Left lung (tissue), 10 donors: Measurements from ENCODE around the gene CCDC186. TPM values are rescaled to one million over a fixed set of nuclear protein-coding genes. Genes with fewer than 3 reads are reported as not detected.

ENCODE experiments used
- ATAC-seq: fragments of 200-7000 bp; cut with Tn5 transposase; one replicate; pipeline ENCODE4 v1.9.1; 2020; ENCODE audit warnings: moderate library complexity
- DNase-seq, 4 donors: peaks; one replicate each; pipeline ENCODE4 v3.0.0-alpha.2; 2013 to 2020
- H3K27ac ChIP-seq, 2 donors: fragments of 200-600 bp; sonication (generic) in 1 of 2; one replicate each; pipeline versions ENCODE4 v1.5.0 to v1.8.0; 2020 to 2021
- H3K27me3 ChIP-seq, 2 donors: fragments of 200-600 bp; sonication (generic) in 1 of 2; one replicate each; pipeline versions ENCODE4 v1.5.0 to v1.8.0; 2020 to 2021
- H3K36me3 ChIP-seq, 2 donors: fragments of 200-600 bp; sonication (generic) in 1 of 2; one replicate each; pipeline versions ENCODE4 v1.5.0 to v1.8.0; 2020 to 2021
- H3K4me1 ChIP-seq, 2 donors: fragments of 200-600 bp; one replicate each; pipeline ENCODE4 v1.8.0; 2021
- H3K4me3 ChIP-seq, 2 donors: fragments of 200-600 bp; sonication (generic) in 1 of 2; one replicate each; pipeline versions ENCODE4 v1.5.0 to v1.8.0; 2020 to 2021; ENCODE audit warnings: mild to moderate bottlenecking in 1 of 2
- H3K9me3 ChIP-seq, 2 donors: fragments of 200-600 bp; sonication (generic) in 1 of 2; one replicate each; pipeline versions ENCODE4 v1.5.0 to v1.8.0; 2020 to 2021
- intact Hi-C, 2 donors: fragments of 100-400 bp; cut with DNase I; formaldehyde crosslinking; loops; one replicate each; pipeline versions ENCODE4 v1.11.2 to v1.14.2; 2022
- polyA plus RNA-seq, 6 donors: library from polyadenylated mRNA; unstranded; fragments of 120-200 nt; gene quantifications; one replicate each; pipeline ENCODE4 v1.2.1, GENCODE V29; 2013; ENCODE audit not compliant: insufficient read length in 6 of 6
- total RNA-seq, 2 donors: library from RNA; stranded (reverse); fragmentation: NEBNext Ultra II Directional; extraction: Animal tissue kit (Norgen Biotek cat#: 25700); gene quantifications; one replicate each; pipeline ENCODE4 v1.2.1, GENCODE V29; 2021
- TF ChIP-seq, protein P1 (sequence below), 2 donors: fragments of 200-600 bp; sonication (generic) in 1 of 2; IDR thresholded peaks; one replicate each; pipeline versions ENCODE4 v1.5.0 to v1.8.0; 2021; ENCODE audit warnings: antibody characterized with exemption in 2 of 2
- donor health status: DM: no; HTN: yes; CAD: no.
- donor health status: DM: no; HTN: no; CAD: no.

CCDC186 gene
- total and polyA plus RNA-seq, 8 donors, result 25.2 to 46.6 (median 36.0) TPM

DNA sequence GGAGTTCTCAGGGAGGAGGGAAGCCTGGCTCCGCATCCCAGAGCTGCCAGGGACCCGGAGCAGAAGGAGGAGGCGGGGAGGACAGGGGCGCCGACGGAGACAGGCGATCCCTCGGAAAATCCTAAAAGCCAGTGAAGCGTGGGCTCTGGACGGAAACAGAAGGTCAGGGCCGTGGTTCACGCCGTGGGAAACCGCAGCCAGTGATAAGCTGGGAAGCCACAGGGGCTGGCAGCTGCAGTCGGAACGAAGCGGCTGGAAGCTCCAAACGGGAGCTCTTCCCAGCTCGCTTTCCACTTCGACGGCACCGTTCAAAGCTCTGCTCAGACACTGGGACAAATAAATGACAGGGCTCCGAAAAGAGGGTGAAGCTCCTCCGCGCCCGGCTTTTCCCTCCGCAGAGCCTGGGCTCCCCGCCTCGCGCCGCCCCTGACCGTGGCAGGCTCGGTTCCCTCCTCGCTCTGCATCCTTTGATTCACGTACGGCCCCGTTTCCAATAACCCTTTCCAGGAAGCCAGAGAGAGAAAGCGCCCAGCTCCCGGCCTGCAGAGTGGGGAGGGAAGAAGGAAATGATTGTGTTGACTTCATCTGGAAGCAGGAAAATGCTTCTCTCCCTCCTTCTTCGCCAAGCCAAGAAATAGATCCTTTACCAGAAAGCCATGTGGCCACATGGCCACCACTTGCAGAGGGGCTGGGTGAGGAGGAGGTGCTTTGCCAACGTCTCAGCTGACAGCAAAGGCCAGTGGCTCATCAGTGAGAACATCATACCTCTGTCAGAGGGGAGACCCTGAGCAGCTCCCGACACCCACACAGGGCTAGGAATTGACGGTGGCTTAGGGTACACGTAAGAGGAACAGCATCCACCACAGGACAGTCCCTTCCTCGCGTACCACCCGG is 72.9 kb downstream of the CCDC186 start:
- peak overlapping the region in 1 of 2 donors; percentile 51 for H3K27ac ChIP-seq
- no peaks in the 10 kb centered on the region for H3K9me3 ChIP-seq
- DNase-seq (peak; percentile 42 to 78 (median 48)), ATAC-seq (peak; percentile 51)
- H3K4me3 ChIP-seq, result peak overlapping the region; percentile 24 to 27
- H3K27me3 ChIP-seq, result peaks cover 0 to 21% of the 10 kb centered on the region in 2 donors
- TF ChIP-seq, protein P1, sequence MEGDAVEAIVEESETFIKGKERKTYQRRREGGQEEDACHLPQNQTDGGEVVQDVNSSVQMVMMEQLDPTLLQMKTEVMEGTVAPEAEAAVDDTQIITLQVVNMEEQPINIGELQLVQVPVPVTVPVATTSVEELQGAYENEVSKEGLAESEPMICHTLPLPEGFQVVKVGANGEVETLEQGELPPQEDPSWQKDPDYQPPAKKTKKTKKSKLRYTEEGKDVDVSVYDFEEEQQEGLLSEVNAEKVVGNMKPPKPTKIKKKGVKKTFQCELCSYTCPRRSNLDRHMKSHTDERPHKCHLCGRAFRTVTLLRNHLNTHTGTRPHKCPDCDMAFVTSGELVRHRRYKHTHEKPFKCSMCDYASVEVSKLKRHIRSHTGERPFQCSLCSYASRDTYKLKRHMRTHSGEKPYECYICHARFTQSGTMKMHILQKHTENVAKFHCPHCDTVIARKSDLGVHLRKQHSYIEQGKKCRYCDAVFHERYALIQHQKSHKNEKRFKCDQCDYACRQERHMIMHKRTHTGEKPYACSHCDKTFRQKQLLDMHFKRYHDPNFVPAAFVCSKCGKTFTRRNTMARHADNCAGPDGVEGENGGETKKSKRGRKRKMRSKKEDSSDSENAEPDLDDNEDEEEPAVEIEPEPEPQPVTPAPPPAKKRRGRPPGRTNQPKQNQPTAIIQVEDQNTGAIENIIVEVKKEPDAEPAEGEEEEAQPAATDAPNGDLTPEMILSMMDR (IDR thresholded peaks at IDR 0.05), result no peak
- peaks cover 0 to 39% of the 10 kb centered on the region in 2 donors for H3K4me1 ChIP-seq
- H3K36me3 ChIP-seq, result no peaks in the 10 kb centered on the region
- intact Hi-C loops, result loop anchor here in 1 of 2 donors (10.0 kb wide), 1 partner anchor 386 kb away; no protein-coding TSS in a partner anchor

- no peak for ATAC-seq
- intact Hi-C loops, result loop anchor here in 1 of 2 donors (5.0 kb wide), 1 partner anchor 295 kb away; no protein-coding TSS in a partner anchor
Observed at GRCh38 chr10:114096864-114097263, 77.1 kb downstream of the CCDC186 start.

DNA sequence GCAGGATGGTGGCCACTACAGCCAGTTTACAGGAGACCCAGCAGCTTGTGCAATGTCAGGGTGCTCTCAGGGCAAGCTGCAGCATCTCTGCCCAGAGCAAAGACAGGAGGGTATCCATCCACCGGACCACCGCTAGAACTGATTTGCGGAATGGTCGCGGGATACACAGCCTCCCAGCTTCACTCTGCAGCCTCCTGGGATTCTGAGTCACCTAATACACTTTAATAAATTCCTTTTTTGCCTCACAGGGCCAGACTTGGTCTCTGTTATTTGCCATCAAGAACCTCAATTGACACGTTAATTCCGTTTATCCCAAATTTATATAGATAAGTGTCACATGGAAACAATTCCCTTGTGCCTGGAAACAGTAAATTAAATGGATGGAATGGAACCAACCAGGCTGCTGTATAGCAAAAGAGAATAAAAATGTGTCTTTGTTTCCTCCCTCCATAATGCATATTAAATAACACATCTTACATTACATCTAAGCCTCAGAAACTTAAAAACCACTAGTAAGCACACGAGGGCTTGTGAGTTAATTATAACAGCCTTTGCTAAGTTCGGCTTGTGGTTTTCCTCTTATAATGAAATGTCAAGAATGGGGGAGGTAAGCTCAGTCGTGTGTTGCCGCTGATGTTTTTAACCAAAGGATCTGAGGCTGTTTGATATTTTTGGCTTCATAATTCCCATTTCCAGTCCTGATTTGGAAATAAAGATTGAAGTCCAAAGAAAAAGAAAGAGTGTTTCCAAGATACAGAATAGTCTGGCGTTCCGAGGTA is 78.3 kb downstream of the CCDC186 start:
- peaks cover 0 to 30% of the 10 kb centered on the region in 2 donors for H3K4me1 ChIP-seq
- H3K27ac ChIP-seq, result no peak overlapping the region
- DNase-seq (no peak), ATAC-seq (no peak)
- no peak overlapping the region for H3K4me3 ChIP-seq
- peaks cover 0 to 11% of the 10 kb centered on the region in 2 donors for H3K27me3 ChIP-seq
- H3K9me3 ChIP-seq, result no peaks in the 10 kb centered on the region
- intact Hi-C loops, result loop anchor here in 1 of 2 donors (5.0 kb wide), 1 partner anchor 293 kb away; no protein-coding TSS in a partner anchor
- H3K36me3 ChIP-seq, result no peaks in the 10 kb centered on the region
- TF ChIP-seq, protein P1 (IDR thresholded peaks at IDR 0.05), result no peak

More at GRCh38 chr10:114096864-114097263, 77.1 kb downstream of the CCDC186 start:
- Histone ChIP-seq H3K27ac (no peak overlapping the region), H3K9me3 (no peaks in the 10 kb centered on the region), H3K4me3 (no peak overlapping the region), H3K4me1 (peaks cover 0 to 41% of the 10 kb centered on the region in 2 donors), H3K27me3 (peaks cover 0 to 21% of the 10 kb centered on the region in 2 donors), H3K36me3 (no peaks in the 10 kb centered on the region)
- no peak for DNase-seq
- TF ChIP-seq, protein P1 (IDR thresholded peaks at IDR 0.05), result no peak

DNA sequence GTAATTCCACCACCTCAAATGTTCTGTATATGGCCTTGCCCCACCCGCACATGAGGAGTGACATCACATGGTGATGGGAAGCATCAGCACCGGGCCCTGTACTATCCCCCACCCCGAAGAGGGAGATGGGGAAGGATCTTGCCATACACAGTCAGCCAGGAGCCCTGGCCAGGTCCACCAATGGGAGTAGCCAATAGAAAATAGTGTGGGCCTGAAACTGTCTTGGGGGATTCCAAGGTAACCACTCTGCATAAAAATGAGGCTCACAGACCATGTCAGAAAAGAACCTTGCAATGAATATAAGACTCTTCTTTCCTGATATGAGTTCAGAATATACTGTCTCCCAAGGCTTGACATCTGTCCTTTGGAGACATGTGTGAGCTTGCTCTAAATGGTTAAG is 79.2 kb downstream of the CCDC186 start:
- TF ChIP-seq, protein P1 (IDR thresholded peaks at IDR 0.05), result no peak
- intact Hi-C loops, result loop anchor here in 1 of 2 donors (5.0 kb wide), 1 partner anchor 292 kb away; no protein-coding TSS in a partner anchor
- Histone ChIP-seq H3K9me3 (no peaks in the 10 kb centered on the region), H3K27ac (no peak overlapping the region), H3K4me3 (no peak overlapping the region), H3K27me3 (peaks cover 0 to 2% of the 10 kb centered on the region in 2 donors), H3K4me1 (peaks cover 0 to 21% of the 10 kb centered on the region in 2 donors), H3K36me3 (no peaks in the 10 kb centered on the region)
- DNase-seq, result no peak
- ATAC-seq, result no peak
